GM19025 (cell line): ENCODE measurements around the gene ODAD4.
"Not testable (repeated sequence)": the region's sequence is repeated elsewhere in the genome, so short reads cannot be mapped to it uniquely, and the experiment has no call there.

ENCODE experiments used
- ATAC-seq: cut with Tn5 transposase; IDR thresholded peaks from one replicate; pipeline ENCODE4 v1.9.1; 2021; ENCODE audit warnings: mild to moderate bottlenecking, low read depth, moderate library complexity; ENCODE audit not compliant: unreplicated experiment

ODAD4 gene

GRCh38 chr17:41910701-41911391 lies 19.6 kb upstream of the ODAD4 start:
- ATAC-seq, result no peak

- no peak for ATAC-seq
These were observed 17.5 kb upstream of the ODAD4 start for GRCh38 chr17:41912925-41913324.

- no peak for ATAC-seq
These were observed 16.6 kb upstream of the ODAD4 start for GRCh38 chr17:41913798-41914197.

GRCh38 chr17:41914358-41914766 lies 16.1 kb upstream of the ODAD4 start:
- ATAC-seq, result no peak

GRCh38 chr17:41915020-41915419 lies 15.4 kb upstream of the ODAD4 start:
- ATAC-seq, result no peak

GRCh38 chr17:41915566-41915965 lies 14.9 kb upstream of the ODAD4 start:
- ATAC-seq, result no peak

- no peak for ATAC-seq
These were observed 13.2 kb upstream of the ODAD4 start for GRCh38 chr17:41917192-41917591.

GRCh38 chr17:41917679-41918313 lies 12.6 kb upstream of the ODAD4 start:
- peak; percentile 1 for ATAC-seq

GRCh38 chr17:41918314-41919164 lies 11.9 kb upstream of the ODAD4 start, which contains the start of gene ACLY:
TSS of gene ACLY (minus strand) at chr17:41918951. CDS start at chr17:41913873, 5,078 bp downstream.
- ATAC-seq, result peak; percentile 93

- ATAC-seq, result peak; percentile 6
These were observed 11.1 kb upstream of the ODAD4 start for GRCh38 chr17:41919165-41919817.

- no peak for ATAC-seq
These were observed 10.4 kb upstream of the ODAD4 start for GRCh38 chr17:41919840-41920579.

- no peak for ATAC-seq
These were observed 9.8 kb upstream of the ODAD4 start for GRCh38 chr17:41920580-41920955.

- ATAC-seq, result no peak
These were observed 4.3 kb upstream of the ODAD4 start for GRCh38 chr17:41925991-41926590.

GRCh38 chr17:41928693-41929251 lies 1.6 kb upstream of the ODAD4 start:
- no peak for ATAC-seq

GRCh38 chr17:41930833-41931156 lies 378 bp downstream of the ODAD4 start:
- peak; percentile 14 for ATAC-seq

- not testable (repeated sequence) for ATAC-seq
These were observed 1.3 kb downstream of the ODAD4 start for GRCh38 chr17:41931715-41932114.

- ATAC-seq, result no peak
These were observed 2.5 kb downstream of the ODAD4 start for GRCh38 chr17:41932816-41933389.

- no peak for ATAC-seq
These were observed 5.2 kb downstream of the ODAD4 start for GRCh38 chr17:41935641-41936040.
